DOHH2 (cell line): ENCODE results near the gene SLC39A11.

Experiments
- H3F3A ChIP-seq: fragments of 200-600 bp; sonication (generic), shearing (Covaris generic); 2 replicates; pipeline ENCODE4 v1.6.0; 2016; ENCODE audit warnings: antibody characterized with exemption, mild to moderate bottlenecking; ENCODE audit not compliant: control insufficient read depth, insufficient read depth
- H3K27ac ChIP-seq: fragments of 200-600 bp; sonication (generic); 2 replicates; pipeline ENCODE4 v1.5.1; 2014; ENCODE audit warnings: low read depth, mild to moderate bottlenecking, low read length, moderate library complexity
- H3K27me3 ChIP-seq: fragments of 200-600 bp; sonication (generic); 2 replicates; pipeline ENCODE4 v1.6.1; 2014; ENCODE audit warnings: mild to moderate bottlenecking, low read length, mixed read lengths; ENCODE audit not compliant: control insufficient read depth
- H3K36me3 ChIP-seq: fragments of 200-600 bp; sonication (generic); 2 replicates; pipeline ENCODE4 v1.6.1; 2014; ENCODE audit warnings: mild to moderate bottlenecking, low read length, moderate library complexity, mixed read lengths; ENCODE audit not compliant: control insufficient read depth
- H3K4me1 ChIP-seq: fragments of 200-600 bp; sonication (generic); 2 replicates; pipeline ENCODE4 v1.6.1; 2014; ENCODE audit warnings: mild to moderate bottlenecking, low read length, mixed read lengths; ENCODE audit not compliant: control insufficient read depth
- H3K4me2 ChIP-seq: fragments of 200-600 bp; sonication (generic); 2 replicates; pipeline ENCODE4 v1.6.0; 2014; ENCODE audit warnings: mild to moderate bottlenecking, low read length, moderate library complexity
- H3K4me3 ChIP-seq: fragments of 200-600 bp; sonication (generic); 2 replicates; pipeline ENCODE4 v1.5.1; 2014; ENCODE audit warnings: mild to moderate bottlenecking, low read length, mixed read lengths
- H3K79me2 ChIP-seq: fragments of 200-600 bp; sonication (generic); 2 replicates; pipeline ENCODE4 v1.6.1; 2014; ENCODE audit warnings: mild to moderate bottlenecking, low read length, mixed read lengths; ENCODE audit not compliant: control insufficient read depth
- H3K9me2 ChIP-seq: fragments of 200-600 bp; sonication (generic); replicated peaks from 2 replicates; pipeline ENCODE4 v1.6.1; 2014; ENCODE audit warnings: mild to moderate bottlenecking, low read length, mixed read lengths; ENCODE audit not compliant: control insufficient read depth
- H3K9me3 ChIP-seq: fragments of 200-600 bp; sonication (generic); 2 replicates; pipeline ENCODE4 v1.6.1; 2014; ENCODE audit warnings: antibody characterized with exemption, low read length, mixed read lengths; ENCODE audit not compliant: control insufficient read depth, insufficient read depth
- H4K20me1 ChIP-seq: fragments of 200-600 bp; sonication (generic); 2 replicates; pipeline ENCODE4 v1.6.0; 2014; ENCODE audit warnings: low read depth, mild to moderate bottlenecking, antibody characterized with exemption, low read length, moderate library complexity; ENCODE audit not compliant: control insufficient read depth, insufficient read depth
- EZH2phosphoT487 ChIP-seq: fragments of 200-600 bp; sonication (generic); IDR thresholded peaks from 2 replicates; pipeline ENCODE4 v1.6.1; 2017; ENCODE audit warnings: borderline replicate concordance, mild to moderate bottlenecking, antibody characterized with exemption, low read length, moderate library complexity, mixed read lengths
- TF ChIP-seq, protein P1 (sequence below): fragments of 200-600 bp; sonication (generic); IDR thresholded peaks from one replicate; pipeline ENCODE4 v1.5.1; 2014; ENCODE audit warnings: antibody characterized with exemption, mild to moderate bottlenecking, low read depth, low read length; ENCODE audit not compliant: poor library complexity, severe bottlenecking

The SLC39A11 gene

DNA sequence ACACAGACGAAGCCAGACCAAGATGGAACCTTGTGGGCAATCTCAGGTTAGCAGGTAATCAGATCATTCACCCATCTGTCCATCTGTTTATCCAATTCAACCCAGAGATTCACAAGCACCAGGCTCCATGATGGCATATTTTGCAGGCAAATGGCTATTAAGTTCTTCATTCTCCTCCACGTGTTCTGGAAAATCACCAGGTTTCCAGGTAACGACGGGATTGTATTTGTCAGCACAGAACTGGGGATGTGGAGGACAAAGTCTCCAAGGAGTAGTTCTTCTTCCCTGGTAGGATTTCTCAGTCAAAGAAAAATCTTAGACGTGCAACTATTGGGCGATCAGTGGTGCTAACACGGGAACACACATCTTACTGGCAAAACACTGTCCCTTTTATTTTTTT is 368.8 kb downstream of the SLC39A11 start:
- Histone ChIP-seq H3K27ac (no peak overlapping the region), H3K9me2 (no peaks in the 10 kb centered on the region), H3K4me1 (peaks cover 17% of the 10 kb centered on the region), H3K4me2 (no peak overlapping the region), H3K9me3 (no peaks in the 10 kb centered on the region), H3K36me3 (no peaks in the 10 kb centered on the region), H3K79me2 (no peaks in the 10 kb centered on the region), H3K4me3 (no peak overlapping the region), H3F3A (peaks cover 5% of the 10 kb centered on the region; the same call in 1 of the 2 replicates), H4K20me1 (no peaks in the 10 kb centered on the region), H3K27me3 (no peaks in the 10 kb centered on the region)
- no peak for TF ChIP-seq EZH2phosphoT487
- TF ChIP-seq, protein P1, sequence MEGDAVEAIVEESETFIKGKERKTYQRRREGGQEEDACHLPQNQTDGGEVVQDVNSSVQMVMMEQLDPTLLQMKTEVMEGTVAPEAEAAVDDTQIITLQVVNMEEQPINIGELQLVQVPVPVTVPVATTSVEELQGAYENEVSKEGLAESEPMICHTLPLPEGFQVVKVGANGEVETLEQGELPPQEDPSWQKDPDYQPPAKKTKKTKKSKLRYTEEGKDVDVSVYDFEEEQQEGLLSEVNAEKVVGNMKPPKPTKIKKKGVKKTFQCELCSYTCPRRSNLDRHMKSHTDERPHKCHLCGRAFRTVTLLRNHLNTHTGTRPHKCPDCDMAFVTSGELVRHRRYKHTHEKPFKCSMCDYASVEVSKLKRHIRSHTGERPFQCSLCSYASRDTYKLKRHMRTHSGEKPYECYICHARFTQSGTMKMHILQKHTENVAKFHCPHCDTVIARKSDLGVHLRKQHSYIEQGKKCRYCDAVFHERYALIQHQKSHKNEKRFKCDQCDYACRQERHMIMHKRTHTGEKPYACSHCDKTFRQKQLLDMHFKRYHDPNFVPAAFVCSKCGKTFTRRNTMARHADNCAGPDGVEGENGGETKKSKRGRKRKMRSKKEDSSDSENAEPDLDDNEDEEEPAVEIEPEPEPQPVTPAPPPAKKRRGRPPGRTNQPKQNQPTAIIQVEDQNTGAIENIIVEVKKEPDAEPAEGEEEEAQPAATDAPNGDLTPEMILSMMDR: no peak

DNA sequence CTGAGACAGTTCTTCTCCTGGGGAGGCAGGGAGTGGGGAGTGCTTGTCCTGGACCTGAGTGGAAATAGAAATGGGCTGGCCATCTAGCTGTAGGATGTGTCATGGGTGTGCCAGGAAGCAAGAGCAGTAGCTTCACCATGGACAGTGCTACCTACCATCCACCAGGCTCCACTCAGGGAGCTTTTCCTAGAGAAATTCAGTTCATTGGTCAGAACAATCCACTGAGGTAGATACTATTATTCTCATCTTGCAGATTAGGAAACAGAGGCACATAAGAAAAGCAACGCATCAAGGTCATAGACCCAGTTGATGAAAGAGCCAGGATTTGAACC is 372.0 kb downstream of the SLC39A11 start:
- H3K27me3 ChIP-seq: no peaks in the 10 kb centered on the region
- no peaks in the 10 kb centered on the region for H3K9me2 ChIP-seq
- H4K20me1 ChIP-seq: no peaks in the 10 kb centered on the region
- no peak overlapping the region for H3K4me2 ChIP-seq
- H3K36me3 ChIP-seq: no peaks in the 10 kb centered on the region
- no peaks in the 10 kb centered on the region for H3K9me3 ChIP-seq
- no peaks in the 10 kb centered on the region for H3K4me1 ChIP-seq
- TF ChIP-seq EZH2phosphoT487: no peak
- TF ChIP-seq, protein P1: no peak
- H3K27ac ChIP-seq: no peak overlapping the region
- H3K4me3 ChIP-seq: no peak overlapping the region
- H3K79me2 ChIP-seq: no peaks in the 10 kb centered on the region
- no peaks in the 10 kb centered on the region for H3F3A ChIP-seq

- no peaks in the 10 kb centered on the region for H3K4me1 ChIP-seq
- no peak overlapping the region for H3K4me2 ChIP-seq
- TF ChIP-seq EZH2phosphoT487: no peak
- TF ChIP-seq, protein P1: no peak
These were observed 372.7 kb downstream of the SLC39A11 start for GRCh38 chr17:72719578-72720493.

More at GRCh38 chr17:72719578-72720493, 372.7 kb downstream of the SLC39A11 start:
- Histone ChIP-seq H3K36me3 (no peaks in the 10 kb centered on the region), H3K27me3 (no peaks in the 10 kb centered on the region), H4K20me1 (no peaks in the 10 kb centered on the region), H3F3A (no peaks in the 10 kb centered on the region), H3K9me3 (no peaks in the 10 kb centered on the region), H3K27ac (no peak overlapping the region), H3K9me2 (no peaks in the 10 kb centered on the region), H3K4me3 (no peak overlapping the region), H3K79me2 (no peaks in the 10 kb centered on the region)
